LoVo (cell line): ENCODE results near the gene EPC1.
"Not testable (repeated sequence)": the region's sequence is repeated elsewhere in the genome, so short reads cannot be mapped to it uniquely, and the experiment has no call there.

Source experiments
- DNase-seq: peaks from one replicate; pipeline ENCODE4 v3.0.0-alpha.2; 2016; ENCODE audit warnings: low spot score

EPC1 gene

GRCh38 chr10:32372000-32372875 lies 25.3 kb upstream of the EPC1 start:
- no peak for DNase-seq

GRCh38 chr10:32371101-32371500 lies 24.1 kb upstream of the EPC1 start:
- DNase-seq = no peak

- peak; percentile 69 for DNase-seq
Measured at GRCh38 chr10:32367793-32368453, 21.0 kb upstream of the EPC1 start.

- DNase-seq = no peak
Measured at GRCh38 chr10:32366588-32366987, 19.6 kb upstream of the EPC1 start.

GRCh38 chr10:32366111-32366510 lies 19.2 kb upstream of the EPC1 start:
- no peak for DNase-seq

- not testable (repeated sequence) for DNase-seq
Measured at GRCh38 chr10:32365404-32365803, 18.4 kb upstream of the EPC1 start.

GRCh38 chr10:32362571-32362970 lies 15.6 kb upstream of the EPC1 start:
- DNase-seq = no peak

GRCh38 chr10:32360884-32361283 lies 13.9 kb upstream of the EPC1 start:
- DNase-seq = no peak

- DNase-seq = no peak
Measured at GRCh38 chr10:32360241-32360640, 13.3 kb upstream of the EPC1 start.

- DNase-seq = no peak
Measured at GRCh38 chr10:32357056-32357735, 10.2 kb upstream of the EPC1 start.

- not testable (repeated sequence) for DNase-seq
Measured at GRCh38 chr10:32354690-32355089, 7.7 kb upstream of the EPC1 start.

- DNase-seq = peak; percentile 33
Measured at GRCh38 chr10:32350811-32351350, 3.9 kb upstream of the EPC1 start.

- DNase-seq = no peak
Measured at GRCh38 chr10:32349968-32350738, 3.2 kb upstream of the EPC1 start.

- no peak for DNase-seq
Measured at GRCh38 chr10:32349199-32349585, 2.2 kb upstream of the EPC1 start.

- no peak for DNase-seq
Measured at GRCh38 chr10:32348297-32349198, 1.6 kb upstream of the EPC1 start.

GRCh38 chr10:32347363-32348022 lies 535 bp upstream of the EPC1 start:
- no peak for DNase-seq

GRCh38 chr10:32346134-32346550 lies 816 bp downstream of the EPC1 start:
- DNase-seq = peak; percentile 96

GRCh38 chr10:32341596-32341995 lies 5.4 kb downstream of the EPC1 start:
- DNase-seq = no peak

GRCh38 chr10:32340596-32341180 lies 6.3 kb downstream of the EPC1 start:
- DNase-seq = no peak

GRCh38 chr10:32338262-32338661 lies 8.7 kb downstream of the EPC1 start:
- no peak for DNase-seq
